GM23338 (cell line): Measurements from ENCODE around the gene PEPD. TPM values are rescaled to one million over a fixed set of nuclear protein-coding genes. Genes with fewer than 3 reads are reported as not detected.
A peak's percentile ranks its signal among the peaks of the same experiment; 100 is the strongest.

Source experiments
- ATAC-seq: fragments of 200-7000 bp; cut with Tn5 transposase; 3 replicates; pipeline ENCODE4 v1.9.1; 2020
- DNase-seq: peaks from one replicate; pipeline ENCODE4 v3.0.0-alpha.2; 2015; ENCODE audit warnings: low spot score
- H2AFZ ChIP-seq: fragments of 200-600 bp; sonication (generic); 2 replicates; pipeline ENCODE4 v1.8.0; 2016; ENCODE audit warnings: antibody characterized with exemption, mild to moderate bottlenecking, moderate library complexity
- H3F3A ChIP-seq: fragments of 200-600 bp; sonication (generic); replicated peaks from 2 replicates; pipeline ENCODE4 v1.8.0; 2017; ENCODE audit warnings: antibody characterized with exemption, mixed run types, low read depth
- H3K27ac ChIP-seq: fragments of 200-600 bp; sonication (generic); 2 replicates; pipeline ENCODE4 v1.6.1; 2016; ENCODE audit warnings: low read depth
- H3K27me3 ChIP-seq: fragments of 200-600 bp; sonication (generic); 2 replicates; pipeline ENCODE4 v1.8.0; 2016; ENCODE audit warnings: mild to moderate bottlenecking, mixed run types, moderate library complexity; ENCODE audit not compliant: insufficient read depth
- H3K36me3 ChIP-seq: fragments of 200-600 bp; sonication (generic); 2 replicates; pipeline ENCODE4 v1.8.0; 2016; ENCODE audit warnings: mild to moderate bottlenecking; ENCODE audit not compliant: insufficient read depth
- H3K4me1 ChIP-seq: fragments of 200-600 bp; sonication (generic); 2 replicates; pipeline ENCODE4 v1.8.0; 2016; ENCODE audit warnings: mild to moderate bottlenecking, moderate library complexity; ENCODE audit not compliant: insufficient read depth
- H3K4me2 ChIP-seq: fragments of 200-600 bp; sonication (generic); 2 replicates; pipeline ENCODE4 v1.7.1; 2017; ENCODE audit warnings: mixed run types
- H3K4me3 ChIP-seq: fragments of 200-600 bp; sonication (generic); 2 replicates; pipeline ENCODE4 v1.6.1; 2016; ENCODE audit warnings: mixed run types
- H3K79me2 ChIP-seq: fragments of 200-600 bp; sonication (generic); replicated peaks from 2 replicates; pipeline ENCODE4 v1.8.0; 2017; ENCODE audit warnings: mild to moderate bottlenecking; ENCODE audit not compliant: insufficient read depth
- H3K9me2 ChIP-seq: fragments of 200-600 bp; sonication (generic); 2 replicates; pipeline ENCODE4 v1.8.0; 2017; ENCODE audit not compliant: insufficient read depth
- H4K20me1 ChIP-seq: fragments of 200-600 bp; sonication (generic); replicated peaks from 2 replicates; pipeline ENCODE4 v1.8.0; 2017; ENCODE audit warnings: mild to moderate bottlenecking; ENCODE audit not compliant: insufficient read depth
- H3K27ac Mint-ChIP-seq: 2 replicates; pipeline ENCODE4 v1.8.0; 2020; ENCODE audit warnings: inconsistent platforms, mild to moderate bottlenecking, moderate library complexity, mixed read lengths
- H3K27me3 Mint-ChIP-seq: 3 replicates; pipeline ENCODE4 v1.8.0; 2022; ENCODE audit warnings: low read depth, mild to moderate bottlenecking, moderate library complexity, mixed read lengths, inconsistent platforms; ENCODE audit not compliant: insufficient read depth, poor library complexity
- H3K36me3 Mint-ChIP-seq: 3 replicates; pipeline ENCODE4 v1.8.0; 2021; ENCODE audit warnings: low read depth, mild to moderate bottlenecking, inconsistent platforms, moderate library complexity, mixed read lengths
- H3K4me1 Mint-ChIP-seq: 3 replicates; pipeline ENCODE4 v1.8.0; 2020; ENCODE audit warnings: mild to moderate bottlenecking, inconsistent platforms, mixed read lengths
- H3K4me3 Mint-ChIP-seq: 3 replicates; pipeline ENCODE4 v1.8.0; 2021; ENCODE audit warnings: moderate library complexity, mild to moderate bottlenecking, inconsistent platforms, mixed read lengths
- H3K9me3 Mint-ChIP-seq: 3 replicates; pipeline ENCODE4 v1.8.0; 2020; ENCODE audit warnings: moderate library complexity, mild to moderate bottlenecking, inconsistent platforms, mixed read lengths
- CREB1 ChIP-seq: fragments of 250-450 bp; sonication (Bioruptor Pico); IDR thresholded peaks from 2 replicates; pipeline ENCODE4 v1.5.0; 2020; ENCODE audit warnings: low read depth, mild to moderate bottlenecking, moderate library complexity
- CTCF ChIP-seq, 2 experiments: fragments of 200-600 bp in 1 of 2; sonication (generic) in 1 of 2; conservative IDR thresholded peaks; 2 replicates each; pipeline versions ENCODE4 v1.5.1 to v1.6.1; 2016 to 2017; ENCODE audit warnings: antibody characterized with exemption in 2 of 2, low read depth in 2 of 2, mild to moderate bottlenecking in 2 of 2, moderate library complexity in 1 of 2
- EZH2 ChIP-seq: fragments of 200-600 bp; sonication (generic); IDR thresholded peaks from one replicate; pipeline ENCODE4 v1.8.0; 2017; ENCODE audit warnings: antibody characterized with exemption, mild to moderate bottlenecking, low read depth; ENCODE audit not compliant: unreplicated experiment
- EZH2phosphoT487 ChIP-seq: fragments of 200-600 bp; sonication (generic); IDR thresholded peaks from one replicate; pipeline ENCODE4 v1.8.1; 2018; ENCODE audit warnings: antibody characterized with exemption; ENCODE audit not compliant: unreplicated experiment
- JUNB ChIP-seq: IDR thresholded peaks from one replicate; pipeline ENCODE4 v1.6.1; 2016; ENCODE audit warnings: antibody characterized with exemption; ENCODE audit not compliant: unreplicated experiment
- NANOG ChIP-seq: IDR thresholded peaks from 2 replicates; pipeline ENCODE4 v1.6.1; 2016; ENCODE audit warnings: antibody characterized with exemption, borderline replicate concordance
- POLR2AphosphoS5 ChIP-seq: IDR thresholded peaks from 2 replicates; pipeline ENCODE4 v1.6.1; 2016; ENCODE audit warnings: antibody characterized with exemption, low read depth
- REST ChIP-seq: IDR thresholded peaks from one replicate; pipeline ENCODE4 v1.6.1; 2018; ENCODE audit warnings: antibody characterized with exemption; ENCODE audit not compliant: unreplicated experiment
- ZNF114 ChIP-seq: fragments of 250-450 bp; sonication (Bioruptor Pico); IDR thresholded peaks from 2 replicates; pipeline ENCODE4 v1.5.0; 2020; ENCODE audit warnings: mild to moderate bottlenecking, moderate library complexity
- ZNF331 ChIP-seq: fragments of 250-450 bp; sonication (Bioruptor Pico); IDR thresholded peaks from 2 replicates; pipeline ENCODE4 v1.5.0; 2020; ENCODE audit warnings: low read depth, mild to moderate bottlenecking, moderate library complexity
- ZNF462 ChIP-seq: fragments of 250-450 bp; sonication (Bioruptor Pico); IDR thresholded peaks from 2 replicates; pipeline ENCODE4 v1.5.0; 2020; ENCODE audit warnings: mild to moderate bottlenecking, moderate library complexity
- polyA plus RNA-seq: library from polyadenylated mRNA; unstranded; fragments of >200 nt; fragmentation: Nextera tagmentation; extraction: Ambion mirVana; gene quantifications from 2 replicates; pipeline ENCODE4 v1.2.1, GENCODE V29; 2016
- total RNA-seq: library from RNA; depleted of rRNA; stranded (reverse); fragments of >200 nt; shearing (Covaris generic); gene quantifications from 2 replicates; pipeline ENCODE4 v1.2.3, GENCODE V29; 2014

PEPD gene
- total and polyA plus RNA-seq, 2 experiments from 2014 or later, result 81.7 to 89.2 TPM

- Histone ChIP-seq H3K4me1 (peaks cover 53% of the 10 kb centered on the region), H3K27ac (no peak overlapping the region), H3F3A (peaks cover 8% of the 10 kb centered on the region), H3K36me3 (no peaks in the 10 kb centered on the region; the same call in 1 of the 2 replicates), H3K79me2 (peaks cover 80% of the 10 kb centered on the region), H3K9me2 (no peaks in the 10 kb centered on the region), H3K4me2 (peak overlapping the region; percentile 19; the same call in 1 of the 2 replicates), H3K27me3 (no peaks in the 10 kb centered on the region; the same call in 1 of the 2 replicates), H3K4me3 (no peak overlapping the region), H4K20me1 (peaks cover 73% of the 10 kb centered on the region), H2AFZ (no peak overlapping the region)
- ATAC-seq, result no peak
- H3K9me3 Mint-ChIP-seq, result no peaks in the 10 kb centered on the region
- H3K36me3 Mint-ChIP-seq, result peaks cover 25% of the 10 kb centered on the region
- no peak overlapping the region; the same call in 1 of the 2 replicates for H3K27ac Mint-ChIP-seq
- TF ChIP-seq NANOG (no peak), POLR2AphosphoS5 (no peak), CREB1 (no peak), JUNB (no peak), EZH2 (no peak), EZH2phosphoT487 (no peak), REST (no peak), CTCF (conservative IDR thresholded peaks at IDR 0.05; ENCODE audit: low read depth in 2 of 2) (no peak), ZNF114 (CRISPR knock-in tag) (no peak), ZNF331 (CRISPR knock-in tag) (no peak), ZNF462 (CRISPR knock-in tag) (no peak)
- peaks cover 64% of the 10 kb centered on the region for H3K4me1 Mint-ChIP-seq
- DNase-seq, result no peak
- H3K4me3 Mint-ChIP-seq, result no peak overlapping the region; the same call in 2 of the 3 replicates
- peaks cover 6% of the 10 kb centered on the region for H3K27me3 Mint-ChIP-seq
These were observed 144.5 kb downstream of the PEPD start for GRCh38 chr19:33376941-33377557.
